Measurements from ENCODE around the gene KCP.

Gene KCP

DNA sequence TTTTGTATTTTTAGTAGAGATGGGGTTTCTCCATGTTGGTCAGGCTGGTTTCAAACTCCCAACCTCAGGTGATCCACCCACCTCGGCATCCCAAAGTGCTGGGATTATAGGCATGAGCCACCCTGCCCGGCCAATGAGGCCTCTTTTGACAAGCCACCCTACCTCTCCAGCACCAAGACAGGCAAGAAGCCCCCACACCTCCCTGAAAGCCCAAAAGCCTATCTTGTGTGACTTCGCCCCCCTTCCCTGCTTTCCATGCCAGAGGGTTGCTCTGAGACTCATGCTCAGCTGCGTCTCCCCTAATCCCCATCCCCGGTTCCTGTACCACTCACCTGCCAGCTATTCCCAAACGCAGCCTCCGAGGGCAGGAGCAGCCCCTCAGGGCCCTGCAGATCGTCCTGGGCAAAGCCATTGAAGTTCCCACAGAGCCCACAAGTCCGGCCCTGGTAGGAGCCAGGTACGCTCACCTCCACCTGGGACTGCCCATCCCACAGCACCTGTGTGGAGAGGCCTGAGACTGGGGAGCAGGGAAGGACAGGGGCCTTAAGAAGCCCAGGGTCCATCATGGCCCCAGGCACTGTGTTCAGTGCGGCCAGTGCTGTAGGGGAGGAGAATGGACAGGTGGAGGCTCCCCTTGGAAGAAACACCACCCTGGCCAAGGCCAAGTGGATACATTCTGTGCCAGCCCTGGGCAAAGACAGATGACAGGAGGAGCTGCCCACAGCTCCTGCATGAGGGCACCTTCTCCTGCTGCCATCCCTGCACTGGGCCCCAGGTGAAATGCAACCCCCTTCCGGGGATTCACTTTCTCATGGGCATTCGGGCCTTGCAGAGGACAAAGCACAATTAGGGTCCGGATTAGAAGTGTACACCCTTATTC is 32.0 kb downstream of the KCP start:
- no peak overlapping the region for H3K27ac ChIP-seq

DNA sequence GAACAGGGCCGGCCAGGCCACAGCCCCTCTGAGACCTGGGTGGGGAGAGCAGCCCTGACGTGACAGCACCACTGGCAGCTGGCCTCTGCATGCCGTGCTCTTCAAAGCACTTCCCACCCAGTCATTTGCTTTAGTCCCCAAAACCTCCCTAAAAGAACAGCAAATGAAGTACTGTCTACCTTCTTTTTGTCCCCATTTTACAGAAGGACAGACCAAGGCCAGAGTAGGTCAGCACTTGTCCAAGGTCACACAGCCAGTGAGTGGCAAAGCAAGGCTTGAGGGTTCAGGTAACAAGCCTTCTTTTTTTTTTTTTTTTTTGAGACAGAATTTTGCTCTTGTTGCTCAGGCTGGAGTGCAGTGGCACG is 32.8 kb downstream of the KCP start:
- no peak overlapping the region for H3K27ac ChIP-seq
- TF ChIP-seq CTCF (IDR thresholded peaks at IDR 0.05) (no peak), ZFX (IDR thresholded peaks at IDR 0.05; ENCODE audit: borderline replicate concordance) (no peak)

More for the DNA sequence above, 32.0 kb downstream of the KCP start:
- TF ChIP-seq CTCF (IDR thresholded peaks at IDR 0.05) = no peak
- no peak for TF ChIP-seq ZFX (IDR thresholded peaks at IDR 0.05; ENCODE audit: borderline replicate concordance)

GRCh38 chr7:128876978-128877755 is 33.3 kb downstream of the KCP start:
- no peak for TF ChIP-seq ZFX (IDR thresholded peaks at IDR 0.05; ENCODE audit: borderline replicate concordance)
- no peak for TF ChIP-seq CTCF (IDR thresholded peaks at IDR 0.05)
- H3K27ac ChIP-seq = no peak overlapping the region

GRCh38 chr7:128876586-128876977 is 33.9 kb downstream of the KCP start:
- TF ChIP-seq CTCF (IDR thresholded peaks at IDR 0.05) (no peak), ZFX (IDR thresholded peaks at IDR 0.05; ENCODE audit: borderline replicate concordance) (no peak)
- H3K27ac ChIP-seq = no peak overlapping the region

DNA sequence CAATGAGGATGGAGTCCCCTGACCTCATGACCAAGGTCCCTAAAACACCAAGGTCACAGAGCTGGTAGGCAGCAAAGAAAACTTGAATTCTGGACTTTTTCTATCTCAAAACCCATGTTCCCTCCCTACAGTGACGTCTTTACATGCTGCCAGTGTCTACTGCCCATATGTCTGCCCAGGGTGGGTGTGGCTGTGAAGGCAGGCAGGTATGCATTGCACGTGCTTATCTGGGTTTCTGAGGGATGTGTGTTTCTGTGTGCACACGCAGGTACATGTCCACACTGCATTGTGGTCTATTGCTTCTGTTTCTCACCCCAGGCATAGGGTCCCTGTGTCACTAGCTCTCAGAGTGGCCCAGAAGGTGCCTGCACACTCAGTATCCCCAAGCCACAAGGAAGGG is 34.4 kb downstream of the KCP start:
- TF ChIP-seq CTCF (IDR thresholded peaks at IDR 0.05) (no peak), ZFX (IDR thresholded peaks at IDR 0.05; ENCODE audit: borderline replicate concordance) (no peak)
- no peak overlapping the region for H3K27ac ChIP-seq

- TF ChIP-seq CTCF (IDR thresholded peaks at IDR 0.05) (no peak), ZFX (IDR thresholded peaks at IDR 0.05; ENCODE audit: borderline replicate concordance) (no peak)
- H3K27ac ChIP-seq = no peak overlapping the region
These were observed 35.0 kb downstream of the KCP start for GRCh38 chr7:128875523-128875948.

Data from 22Rv1 (cell line).